Retinal pigment epithelial cell (primary cell): Measurements from ENCODE around the gene MDH1.
A peak's percentile ranks its signal among the peaks of the same experiment; 100 is the strongest.

Source experiments
- DNase-seq: peaks from one replicate; pipeline ENCODE4 v3.0.0-alpha.2; 2010; ENCODE audit warnings: low read depth
- H3K4me3 ChIP-seq: 2 replicates; pipeline ENCODE4 v1.5.1; 2011; ENCODE audit warnings: mild to moderate bottlenecking, low read length, control low read depth, moderate library complexity
- CTCF ChIP-seq: conservative IDR thresholded peaks from 2 replicates; pipeline ENCODE4 v1.5.1; 2011; ENCODE audit warnings: low read depth, low read length, control low read depth, inconsistent platforms

The MDH1 gene

GRCh38 chr2:63589148-63589958 is 590 bp downstream of the MDH1 start:
- no peak for TF ChIP-seq CTCF
- H3K4me3 ChIP-seq = peak overlapping the region; percentile 84
- no peak for DNase-seq

- no peak for DNase-seq
- no peak for TF ChIP-seq CTCF
- H3K4me3 ChIP-seq = no peak overlapping the region
These were observed 2.1 kb downstream of the MDH1 start for GRCh38 chr2:63590626-63591408.

- TF ChIP-seq CTCF = no peak
- no peak for DNase-seq
- no peak overlapping the region for H3K4me3 ChIP-seq
These were observed 2.9 kb downstream of the MDH1 start for GRCh38 chr2:63591566-63592175.

- DNase-seq = no peak
These were observed 5.9 kb downstream of the MDH1 start for GRCh38 chr2:63594660-63595059.

GRCh38 chr2:63596401-63596883 is 7.7 kb downstream of the MDH1 start:
- no peak for TF ChIP-seq CTCF
- no peak overlapping the region for H3K4me3 ChIP-seq
- DNase-seq = no peak

More at GRCh38 chr2:63594660-63595059, 5.9 kb downstream of the MDH1 start:
- no peak overlapping the region for H3K4me3 ChIP-seq
- TF ChIP-seq CTCF = no peak

GRCh38 chr2:63598981-63599380 is 10.2 kb downstream of the MDH1 start:
- no peak overlapping the region for H3K4me3 ChIP-seq
- no peak for TF ChIP-seq CTCF
- no peak for DNase-seq
